Measurements from ENCODE around the gene RPLP1. TPM values are rescaled to one million over a fixed set of nuclear protein-coding genes. Genes with fewer than 3 reads are reported as not detected.

Gene RPLP1
- total RNA-seq, 1 donor from 2014 or later = 1,580 TPM

GRCh38 chr15:69457304-69458280, 5.0 kb downstream of the RPLP1 start:
- Mint-ChIP-seq H3K4me1 (ENCODE audit: unreplicated experiment) (peaks cover 35% of the 10 kb centered on the region), H3K27ac (ENCODE audit: unreplicated experiment) (no peak overlapping the region)

DNA sequence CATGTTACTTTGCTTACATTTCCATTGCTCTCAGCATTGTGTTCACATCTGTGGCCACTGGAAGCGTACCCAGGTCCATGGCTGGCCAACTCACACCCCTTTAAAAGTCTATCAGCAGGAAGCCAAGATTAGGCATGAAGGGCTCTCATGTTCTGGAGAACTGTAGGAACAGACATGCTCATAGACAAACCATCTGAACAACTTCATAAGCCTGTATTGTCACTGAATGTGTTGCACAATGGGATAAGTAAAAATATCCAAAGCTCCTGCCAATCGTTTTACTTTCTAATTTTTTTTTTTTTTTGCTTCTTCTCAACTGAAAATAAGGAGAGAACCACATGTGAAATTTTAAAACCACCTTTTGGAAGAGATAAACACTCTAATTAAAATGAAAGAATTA, 6.4 kb downstream of the RPLP1 start:
- peaks cover 36% of the 10 kb centered on the region for H3K4me1 Mint-ChIP-seq (ENCODE audit: unreplicated experiment)
- DNase-seq (ENCODE audit: extremely low spot score, unreplicated experiment) = no peak
- H3K4me3 Mint-ChIP-seq (ENCODE audit: unreplicated experiment) = no peak overlapping the region
- H3K9me3 Mint-ChIP-seq (ENCODE audit: unreplicated experiment) = no peaks in the 10 kb centered on the region
- TF ChIP-seq, protein P1, sequence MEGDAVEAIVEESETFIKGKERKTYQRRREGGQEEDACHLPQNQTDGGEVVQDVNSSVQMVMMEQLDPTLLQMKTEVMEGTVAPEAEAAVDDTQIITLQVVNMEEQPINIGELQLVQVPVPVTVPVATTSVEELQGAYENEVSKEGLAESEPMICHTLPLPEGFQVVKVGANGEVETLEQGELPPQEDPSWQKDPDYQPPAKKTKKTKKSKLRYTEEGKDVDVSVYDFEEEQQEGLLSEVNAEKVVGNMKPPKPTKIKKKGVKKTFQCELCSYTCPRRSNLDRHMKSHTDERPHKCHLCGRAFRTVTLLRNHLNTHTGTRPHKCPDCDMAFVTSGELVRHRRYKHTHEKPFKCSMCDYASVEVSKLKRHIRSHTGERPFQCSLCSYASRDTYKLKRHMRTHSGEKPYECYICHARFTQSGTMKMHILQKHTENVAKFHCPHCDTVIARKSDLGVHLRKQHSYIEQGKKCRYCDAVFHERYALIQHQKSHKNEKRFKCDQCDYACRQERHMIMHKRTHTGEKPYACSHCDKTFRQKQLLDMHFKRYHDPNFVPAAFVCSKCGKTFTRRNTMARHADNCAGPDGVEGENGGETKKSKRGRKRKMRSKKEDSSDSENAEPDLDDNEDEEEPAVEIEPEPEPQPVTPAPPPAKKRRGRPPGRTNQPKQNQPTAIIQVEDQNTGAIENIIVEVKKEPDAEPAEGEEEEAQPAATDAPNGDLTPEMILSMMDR (IDR thresholded peaks at IDR 0.05) = no peak
- H3K36me3 Mint-ChIP-seq (ENCODE audit: unreplicated experiment) = peaks cover 28% of the 10 kb centered on the region
- H3K27me3 Mint-ChIP-seq (ENCODE audit: unreplicated experiment) = no peaks in the 10 kb centered on the region
- no peak overlapping the region for H3K27ac Mint-ChIP-seq (ENCODE audit: unreplicated experiment)

More at GRCh38 chr15:69457304-69458280, 5.0 kb downstream of the RPLP1 start:
- peaks cover 34% of the 10 kb centered on the region for H3K36me3 Mint-ChIP-seq (ENCODE audit: unreplicated experiment)
- H3K4me3 Mint-ChIP-seq (ENCODE audit: unreplicated experiment) = no peak overlapping the region
- no peaks in the 10 kb centered on the region for H3K9me3 Mint-ChIP-seq (ENCODE audit: unreplicated experiment)
- no peak for DNase-seq (ENCODE audit: extremely low spot score, unreplicated experiment)
- H3K27me3 Mint-ChIP-seq (ENCODE audit: unreplicated experiment) = no peaks in the 10 kb centered on the region
- TF ChIP-seq, protein P1 (IDR thresholded peaks at IDR 0.05) = no peak

GRCh38 chr15:69460481-69460880, 7.9 kb downstream of the RPLP1 start:
- TF ChIP-seq, protein P1 (IDR thresholded peaks at IDR 0.05) = no peak
- H3K36me3 Mint-ChIP-seq (ENCODE audit: unreplicated experiment) = peaks cover 15% of the 10 kb centered on the region
- H3K4me1 Mint-ChIP-seq (ENCODE audit: unreplicated experiment) = peaks cover 22% of the 10 kb centered on the region
- H3K4me3 Mint-ChIP-seq (ENCODE audit: unreplicated experiment) = no peak overlapping the region
- H3K27me3 Mint-ChIP-seq (ENCODE audit: unreplicated experiment) = no peaks in the 10 kb centered on the region
- H3K9me3 Mint-ChIP-seq (ENCODE audit: unreplicated experiment) = no peaks in the 10 kb centered on the region
- no peak overlapping the region for H3K27ac Mint-ChIP-seq (ENCODE audit: unreplicated experiment)
- DNase-seq (ENCODE audit: extremely low spot score, unreplicated experiment) = no peak

DNA sequence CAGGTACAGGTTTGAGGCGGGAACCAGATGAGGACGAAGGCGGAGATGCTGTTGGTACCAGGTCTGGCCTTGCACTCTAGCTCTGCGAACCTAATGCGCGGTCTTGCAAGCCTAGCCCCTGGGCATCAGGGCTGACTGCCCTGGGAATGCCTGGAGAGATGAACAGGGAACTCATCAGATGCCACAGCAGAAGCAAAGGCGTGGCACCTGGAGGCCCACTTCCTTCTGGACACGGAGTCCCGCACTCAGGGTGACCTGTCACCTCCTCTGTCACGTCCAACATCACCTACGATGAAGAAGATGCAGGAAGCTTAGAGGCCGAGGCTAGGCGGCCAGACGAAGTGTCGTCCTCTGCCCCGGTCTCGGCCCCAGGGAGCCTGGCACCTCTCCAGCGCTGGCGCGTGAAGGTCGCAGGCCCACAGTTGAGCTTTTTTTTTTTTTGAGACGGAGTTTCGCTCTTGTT, 9.4 kb downstream of the RPLP1 start:
- no peak for DNase-seq (ENCODE audit: extremely low spot score, unreplicated experiment)
- H3K27ac Mint-ChIP-seq (ENCODE audit: unreplicated experiment) = no peak overlapping the region
- H3K4me3 Mint-ChIP-seq (ENCODE audit: unreplicated experiment) = peak overlapping the region; percentile 81
- no peaks in the 10 kb centered on the region for H3K9me3 Mint-ChIP-seq (ENCODE audit: unreplicated experiment)
- TF ChIP-seq, protein P1 (IDR thresholded peaks at IDR 0.05) = no peak
- H3K4me1 Mint-ChIP-seq (ENCODE audit: unreplicated experiment) = peaks cover 14% of the 10 kb centered on the region
- H3K27me3 Mint-ChIP-seq (ENCODE audit: unreplicated experiment) = no peaks in the 10 kb centered on the region
- H3K36me3 Mint-ChIP-seq (ENCODE audit: unreplicated experiment) = peaks cover 4% of the 10 kb centered on the region

DNA sequence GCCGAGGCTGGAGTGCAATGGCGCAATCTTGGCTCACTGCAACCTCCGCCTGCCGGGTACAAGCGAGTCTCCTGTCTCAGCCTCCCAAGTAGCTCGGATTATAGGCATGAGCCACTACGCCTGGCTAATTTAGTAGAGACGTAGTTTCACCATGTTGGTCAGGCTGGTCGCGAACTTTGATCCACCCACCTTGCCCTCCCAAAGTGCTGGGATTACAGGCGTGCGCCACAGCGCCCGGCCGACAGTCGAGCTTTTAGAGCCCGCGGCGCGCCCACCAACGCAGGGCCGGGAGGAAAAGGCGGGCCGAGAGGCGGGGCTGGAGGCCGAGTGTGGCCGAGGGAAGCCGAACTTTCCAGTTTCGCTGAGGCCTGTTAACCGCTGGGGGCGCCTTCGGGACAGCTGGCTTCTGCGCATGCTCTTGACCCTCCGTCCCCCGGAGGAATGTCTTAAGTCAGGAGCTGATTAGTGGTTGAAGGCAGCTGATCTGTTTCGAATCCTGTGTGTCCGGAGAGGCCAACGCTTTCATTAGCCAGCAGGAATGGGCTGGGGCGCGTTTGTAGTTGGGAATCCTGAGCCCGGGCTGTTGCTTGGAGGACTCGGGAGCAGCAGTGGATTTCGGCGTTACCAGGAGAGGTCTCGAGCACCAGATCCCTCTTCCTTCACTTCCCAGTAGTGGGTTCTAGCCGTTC, 10.0 kb downstream of the RPLP1 start:
- TF ChIP-seq, protein P1 (IDR thresholded peaks at IDR 0.05) = peak; percentile 89
- Mint-ChIP-seq H3K27ac (ENCODE audit: unreplicated experiment) (peak overlapping the region; percentile 91), H3K27me3 (ENCODE audit: unreplicated experiment) (no peaks in the 10 kb centered on the region), H3K9me3 (ENCODE audit: unreplicated experiment) (no peaks in the 10 kb centered on the region), H3K4me3 (ENCODE audit: unreplicated experiment) (peak overlapping the region; percentile 81), H3K4me1 (ENCODE audit: unreplicated experiment) (peaks cover 14% of the 10 kb centered on the region), H3K36me3 (ENCODE audit: unreplicated experiment) (peaks cover under 1% of the 10 kb centered on the region)
- DNase-seq (ENCODE audit: extremely low spot score, unreplicated experiment) = peak; percentile 98
